Thoracic aorta (tissue), 2 donors: ENCODE results near the gene MOCS3. TPM values are rescaled to one million over a fixed set of nuclear protein-coding genes. Genes with fewer than 3 reads are reported as not detected.

Experiments used
- ATAC-seq: fragments of 150-250 bp; one replicate; pipeline ENCODE4 v1.8.0; 2017; ENCODE audit warnings: low read depth; ENCODE audit not compliant: insufficient number of reproducible peaks, low FRiP score
- DNase-seq: peaks from one replicate; pipeline ENCODE4 v3.0.0-alpha.2; 2020; ENCODE audit warnings: low spot score
- H3K27ac ChIP-seq, 2 donors: fragments of 200-600 bp; sonication (generic); 1 replicate in 1 of 2; 2 replicates in 1 of 2; pipeline ENCODE4 v1.5.1; 2016; ENCODE audit warnings: mild to moderate bottlenecking in 2 of 2, moderate library complexity in 2 of 2
- H3K27me3 ChIP-seq: fragments of 200-600 bp; sonication (generic); replicated peaks from 2 replicates; pipeline ENCODE4 v1.6.0; 2016; ENCODE audit warnings: mild to moderate bottlenecking; ENCODE audit not compliant: insufficient read depth
- H3K36me3 ChIP-seq: fragments of 200-600 bp; sonication (generic); one replicate; pipeline ENCODE4 v1.5.1; 2016
- H3K4me1 ChIP-seq, 2 donors: fragments of 200-600 bp; sonication (generic); 1 replicate in 1 of 2; 2 replicates in 1 of 2; pipeline versions ENCODE4 v1.5.1 to v1.6.0; 2016; ENCODE audit warnings: low read depth in 2 of 2, mild to moderate bottlenecking in 1 of 2; ENCODE audit not compliant: control insufficient read depth in 1 of 2
- H3K4me3 ChIP-seq: fragments of 200-600 bp; sonication (generic); 2 replicates; pipeline ENCODE4 v1.5.1; 2016; ENCODE audit warnings: mild to moderate bottlenecking
- H3K9me3 ChIP-seq: fragments of 200-600 bp; sonication (generic); 2 replicates; pipeline ENCODE4 v1.5.1; 2016
- CTCF ChIP-seq: fragments of 200-600 bp; sonication (generic); IDR thresholded peaks from one replicate; pipeline ENCODE4 v1.5.1; 2019; ENCODE audit warnings: antibody characterized with exemption
- total RNA-seq, 2 donors: library from RNA; depleted of rRNA; stranded (reverse); fragments of >200 nt; gene quantifications; one replicate each; pipeline versions ENCODE4 v1.1.0 to v1.2.3, GENCODE V29; 2016

The MOCS3 gene
- total RNA-seq, 2 donors from 2014 or later = 4.2 to 5.3 TPM

GRCh38 chr20:51010932-51011331, 52.3 kb downstream of the MOCS3 start:
- no peaks in the 10 kb centered on the region for H3K9me3 ChIP-seq
- no peaks in the 10 kb centered on the region for H3K4me1 ChIP-seq
- no peak for TF ChIP-seq CTCF
- no peaks in the 10 kb centered on the region for H3K27me3 ChIP-seq
- no peak overlapping the region for H3K4me3 ChIP-seq
- DNase-seq = no peak
- no peak overlapping the region for H3K27ac ChIP-seq
- no peaks in the 10 kb centered on the region for H3K36me3 ChIP-seq
- no peak for ATAC-seq

- Histone ChIP-seq H3K27me3 (no peaks in the 10 kb centered on the region), H3K9me3 (no peaks in the 10 kb centered on the region), H3K27ac (no peak overlapping the region), H3K4me3 (no peak overlapping the region), H3K4me1 (no peaks in the 10 kb centered on the region), H3K36me3 (no peaks in the 10 kb centered on the region)
- no peak for DNase-seq
- TF ChIP-seq CTCF = no peak
- ATAC-seq = no peak
These were observed 52.9 kb downstream of the MOCS3 start for GRCh38 chr20:51011479-51011878.

GRCh38 chr20:51012357-51012756, 53.7 kb downstream of the MOCS3 start:
- ATAC-seq = no peak
- no peak for DNase-seq
- Histone ChIP-seq H3K4me3 (no peak overlapping the region), H3K27me3 (no peaks in the 10 kb centered on the region), H3K36me3 (no peaks in the 10 kb centered on the region), H3K4me1 (no peaks in the 10 kb centered on the region), H3K27ac (no peak overlapping the region), H3K9me3 (no peaks in the 10 kb centered on the region)
- TF ChIP-seq CTCF = no peak

Other genes with a start within 250 kb of the MOCS3 start
- 10 to 100 TPM in 1 of 2 donors, 1 to 10 TPM in 1; 2.8 to 10.7 TPM for gene PARD6B, start 227.2 kb upstream of the MOCS3 start, total RNA-seq
- 10 to 100 TPM in 1 of 2 donors, 1 to 10 TPM in 1; 7.7 to 10.2 TPM for gene BCAS4, start 163.8 kb upstream of the MOCS3 start, total RNA-seq
- 10 to 100 TPM; 32.5 to 61.4 TPM for gene ADNP, start 27.4 kb upstream of the MOCS3 start, total RNA-seq
- 10 to 100 TPM; 43.6 to 75.3 TPM for gene DPM1, start 286 bp upstream of the MOCS3 start, total RNA-seq
- gene KCNG1, start 64.3 kb downstream of the MOCS3 start, total RNA-seq = 1 to 10 TPM in 1 of 2 donors, under 1 TPM in 1; 0.41 to 1.9 TPM